Activated T-cell treated with anti-CD3 and anti-CD28 coated beads, Interleukin-2, amount 50 U/mL, for 48 hours (primary cell): Measurements from ENCODE around the gene STIM2.
A peak's percentile ranks its signal among the peaks of the same experiment; 100 is the strongest.
"Not testable (repeated sequence)": the region's sequence is repeated elsewhere in the genome, so short reads cannot be mapped to it uniquely, and the experiment has no call there.

Source experiments
- DNase-seq, 2 experiments: peaks; one replicate each; pipeline ENCODE4 v3.0.0-alpha.2; 2020

The STIM2 gene

GRCh38 chr4:26870576-26871262, 10.1 kb downstream of the STIM2 start:
- no peak for DNase-seq

- DNase-seq = no peak
Measured at GRCh38 chr4:26871611-26872010, 11.0 kb downstream of the STIM2 start.

GRCh38 chr4:26873391-26874026, 12.9 kb downstream of the STIM2 start:
- DNase-seq = peak; percentile 58 to 73

DNA sequence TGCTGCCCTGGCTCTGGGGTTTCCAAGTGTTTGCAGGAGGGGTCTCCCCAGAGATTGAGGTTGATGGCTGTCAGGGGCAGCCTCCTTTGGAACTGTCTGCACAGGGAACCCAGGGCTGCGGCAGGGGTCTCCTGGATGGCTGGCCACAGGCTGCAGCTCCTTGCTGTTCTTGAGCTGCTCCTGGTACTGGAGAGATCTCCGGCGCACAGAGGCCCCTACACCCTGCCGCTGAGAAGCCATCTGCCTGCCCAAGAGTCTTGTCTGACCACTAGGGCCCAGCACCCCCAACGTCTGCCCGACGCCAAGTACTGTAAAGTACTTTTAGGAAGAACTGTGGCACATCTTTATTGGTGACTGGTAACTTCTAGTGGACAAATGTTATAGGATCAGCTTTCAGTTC, 13.5 kb downstream of the STIM2 start:
- DNase-seq = no peak

DNA sequence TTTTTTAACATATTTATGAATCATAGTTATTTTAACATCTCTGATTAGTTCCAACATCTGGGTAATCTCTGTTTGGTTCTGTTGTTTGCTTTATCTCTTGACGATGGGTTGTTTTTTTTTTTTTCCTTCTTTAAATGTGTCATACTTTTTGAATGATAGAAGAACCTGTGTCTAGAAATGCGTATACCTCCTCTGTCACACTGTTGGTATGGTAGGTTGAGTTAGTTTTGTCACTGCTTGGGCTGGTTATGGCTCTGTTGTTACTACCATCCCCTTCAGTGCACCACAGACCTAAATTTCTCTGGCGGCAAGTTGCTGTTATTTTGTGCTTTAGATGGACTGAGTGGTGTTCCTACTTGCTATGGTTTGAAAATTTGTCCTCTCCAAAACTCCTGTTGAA, 16.8 kb downstream of the STIM2 start:
- DNase-seq = no peak

GRCh38 chr4:26877961-26878360, 17.3 kb downstream of the STIM2 start:
- DNase-seq = no peak

DNA sequence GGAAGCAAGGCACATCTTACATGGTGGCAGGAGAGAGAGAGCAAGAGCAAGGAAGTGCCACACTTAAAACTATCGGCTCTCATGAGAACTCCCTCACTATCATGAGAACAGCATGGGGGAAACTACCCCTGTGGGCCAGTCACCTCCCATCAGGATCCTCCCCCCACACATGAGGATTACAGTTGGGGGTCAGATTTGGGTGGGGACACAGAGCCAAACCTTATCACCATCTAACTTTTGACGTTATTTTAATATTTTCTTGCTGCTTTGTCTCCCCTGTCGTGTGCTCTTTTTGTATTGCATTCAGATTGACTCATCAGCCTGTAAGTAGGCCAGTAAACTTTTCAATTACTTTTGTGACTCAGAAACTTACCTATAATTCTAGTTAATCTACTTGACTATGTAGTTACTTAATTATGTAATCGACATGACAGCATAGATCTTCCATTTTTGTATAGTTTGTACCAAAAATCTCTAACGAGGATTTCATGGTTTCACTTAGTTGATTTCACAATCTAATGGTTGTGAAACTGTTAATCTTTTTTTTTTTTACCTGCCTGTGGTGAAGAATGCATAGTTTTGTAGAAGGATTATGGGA, 18.3 kb downstream of the STIM2 start:
- DNase-seq = peak; percentile 54 to 62

DNA sequence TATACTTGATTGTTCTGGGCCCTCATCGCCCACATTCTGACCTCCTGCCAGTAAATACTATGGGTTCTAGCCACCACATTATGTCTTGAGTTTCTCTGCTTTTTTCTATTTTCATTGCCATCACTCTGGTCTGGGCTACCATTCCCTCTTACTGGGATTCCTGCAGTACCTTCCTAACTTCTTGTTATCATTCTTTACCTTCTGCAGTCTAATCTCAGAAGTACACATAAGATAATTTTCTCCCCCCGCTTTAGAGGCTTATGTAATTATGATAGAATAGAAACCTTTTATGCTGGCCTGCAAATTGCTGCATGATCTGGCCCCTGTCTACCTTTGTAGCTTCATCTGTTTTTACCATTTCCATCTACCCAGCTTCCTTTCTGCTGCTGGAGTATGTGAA, 19.2 kb downstream of the STIM2 start:
- no peak for DNase-seq

GRCh38 chr4:26884026-26884425, 23.4 kb downstream of the STIM2 start:
- DNase-seq = no peak

DNA sequence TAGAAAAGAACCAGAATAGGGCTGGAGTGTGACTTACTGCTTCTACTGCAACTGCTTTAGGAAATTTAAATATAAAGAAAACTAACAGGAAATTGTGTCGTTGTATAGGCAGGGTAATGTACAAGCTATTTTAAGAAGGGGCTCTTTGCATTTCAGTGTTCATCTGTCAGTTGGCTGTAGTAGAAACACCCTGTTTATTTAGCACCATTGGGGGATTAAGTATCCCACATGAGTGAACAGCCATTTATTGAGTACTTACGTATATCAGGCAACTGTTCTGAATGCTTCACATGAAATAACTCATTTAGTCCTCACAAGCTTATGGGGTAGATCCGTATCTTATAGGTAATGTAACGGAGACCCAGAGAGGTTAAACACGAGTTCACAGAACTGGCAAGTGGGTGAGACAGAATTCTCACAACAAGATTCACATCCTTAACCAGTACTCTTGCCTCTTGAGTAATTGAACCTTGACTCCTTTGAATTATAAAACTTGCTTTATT, 23.9 kb downstream of the STIM2 start:
- no peak for DNase-seq

DNA sequence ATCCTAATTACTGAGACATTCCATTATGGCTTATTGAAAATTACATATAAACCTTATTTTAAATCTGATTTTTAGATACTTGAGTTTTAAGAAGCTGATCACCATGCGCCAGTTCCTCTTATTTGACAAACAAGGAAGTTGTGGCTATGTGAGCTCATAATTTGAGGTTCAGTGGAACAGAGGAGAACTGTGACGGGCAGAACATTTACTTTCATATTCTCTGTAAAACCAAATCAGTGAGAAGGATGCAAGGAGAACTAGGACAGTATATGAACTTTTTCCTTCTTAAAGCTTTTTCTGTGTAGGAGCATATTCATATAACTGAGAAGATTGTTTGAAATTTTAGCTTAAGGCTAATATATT, 25.3 kb downstream of the STIM2 start:
- no peak for DNase-seq

DNA sequence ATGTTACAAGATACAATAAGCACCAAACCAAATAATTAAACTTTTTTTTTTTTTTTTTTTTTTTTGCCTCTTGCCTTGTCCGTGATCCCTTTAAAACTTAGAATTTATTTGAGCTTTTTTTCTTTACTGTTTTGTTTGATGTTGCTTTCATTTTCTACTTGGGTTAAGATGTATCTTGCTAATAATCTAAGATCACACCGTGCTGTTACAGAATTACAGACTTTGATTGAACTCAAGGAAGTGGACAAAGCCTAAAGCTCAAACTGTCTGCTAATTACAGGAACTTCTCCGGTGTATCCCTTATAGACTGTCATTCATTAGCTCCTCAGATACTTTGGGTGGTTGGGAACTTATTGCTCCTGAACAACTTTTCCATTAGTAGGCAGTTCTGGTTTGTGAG, 26.5 kb downstream of the STIM2 start:
- DNase-seq = no peak

DNA sequence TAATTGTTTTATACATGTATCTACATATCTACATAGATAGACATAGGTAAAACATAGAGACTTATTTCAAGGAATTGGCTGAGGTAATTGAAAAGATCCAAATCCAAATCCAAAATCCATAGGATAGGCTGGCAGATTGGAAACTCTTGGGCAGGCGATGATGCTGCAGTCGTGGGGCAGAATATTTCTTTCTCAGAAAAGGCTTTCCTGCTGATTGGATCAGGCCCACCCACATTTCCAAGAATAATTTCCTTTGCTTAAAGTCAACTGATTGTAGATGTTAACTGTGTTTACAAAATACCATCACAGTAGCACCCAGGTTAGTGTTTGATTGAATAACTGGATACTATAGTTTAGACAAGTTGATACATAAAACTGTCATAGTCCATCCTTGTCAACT, 27.2 kb downstream of the STIM2 start:
- no peak for DNase-seq

DNA sequence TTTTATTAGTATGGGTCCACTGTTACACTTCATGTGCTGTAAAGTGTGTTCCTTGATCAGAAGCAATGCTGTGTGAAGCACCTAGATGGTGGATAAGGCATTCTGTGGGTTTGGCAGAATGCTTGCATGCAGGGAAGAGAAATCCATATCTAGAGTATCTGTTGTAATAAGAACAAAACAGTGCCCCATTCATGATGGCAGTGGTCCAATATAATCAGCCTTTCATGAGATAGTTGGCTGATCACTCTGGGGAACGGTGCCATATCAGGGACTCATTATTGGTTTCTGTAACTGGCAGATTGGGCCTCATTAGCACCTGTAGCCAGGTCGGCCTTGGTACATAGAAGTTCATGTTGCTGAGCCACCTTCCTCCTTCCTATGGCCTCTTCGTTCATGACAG, 28.7 kb downstream of the STIM2 start:
- no peak for DNase-seq

GRCh38 chr4:26891054-26891453, 30.4 kb downstream of the STIM2 start:
- no peak for DNase-seq

DNA sequence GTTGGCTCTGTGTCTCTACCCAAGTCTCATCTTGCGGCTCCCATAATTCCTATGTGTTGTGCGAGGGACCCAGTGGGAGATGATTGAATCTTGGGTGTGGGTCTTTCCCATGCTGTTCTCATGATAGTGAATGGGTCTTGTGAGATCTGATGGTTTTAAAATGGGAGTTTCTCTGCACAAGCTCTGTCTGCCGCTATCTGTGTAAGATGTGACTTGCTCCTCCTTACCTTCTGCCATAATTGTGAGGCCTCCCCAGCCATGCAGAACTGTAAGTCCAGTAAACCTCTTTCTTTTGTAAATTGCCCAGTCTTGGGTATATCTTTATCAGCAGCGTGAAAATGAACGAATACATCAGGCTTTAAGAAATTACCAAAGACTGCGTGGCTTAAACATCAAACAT, 31.2 kb downstream of the STIM2 start:
- DNase-seq = no peak

- DNase-seq = no peak
Measured at GRCh38 chr4:26892480-26893150, 32.0 kb downstream of the STIM2 start.

- no peak for DNase-seq
Measured at GRCh38 chr4:26893491-26893890, 32.9 kb downstream of the STIM2 start.

DNA sequence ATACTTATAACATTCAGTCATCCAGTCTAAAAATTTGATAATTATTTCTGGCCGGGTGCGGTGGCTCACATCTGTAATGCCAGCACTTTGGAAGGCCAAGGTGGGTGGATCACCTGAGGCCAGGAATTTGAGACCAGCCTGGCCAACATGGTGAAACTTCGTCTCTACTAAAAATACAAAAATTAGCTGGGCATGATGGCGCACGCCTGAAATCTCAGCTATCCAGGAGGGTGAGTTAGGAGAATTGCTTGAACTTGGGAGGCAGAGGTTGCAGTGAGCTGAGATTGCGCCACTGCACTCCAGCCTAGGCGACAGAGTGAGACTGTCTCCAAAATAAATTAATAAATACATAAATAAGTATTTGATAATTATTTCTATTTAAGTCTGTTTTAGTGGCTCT, 34.2 kb downstream of the STIM2 start:
- not testable (repeated sequence) for DNase-seq

GRCh38 chr4:26896636-26897035, 36.0 kb downstream of the STIM2 start:
- no peak for DNase-seq

DNA sequence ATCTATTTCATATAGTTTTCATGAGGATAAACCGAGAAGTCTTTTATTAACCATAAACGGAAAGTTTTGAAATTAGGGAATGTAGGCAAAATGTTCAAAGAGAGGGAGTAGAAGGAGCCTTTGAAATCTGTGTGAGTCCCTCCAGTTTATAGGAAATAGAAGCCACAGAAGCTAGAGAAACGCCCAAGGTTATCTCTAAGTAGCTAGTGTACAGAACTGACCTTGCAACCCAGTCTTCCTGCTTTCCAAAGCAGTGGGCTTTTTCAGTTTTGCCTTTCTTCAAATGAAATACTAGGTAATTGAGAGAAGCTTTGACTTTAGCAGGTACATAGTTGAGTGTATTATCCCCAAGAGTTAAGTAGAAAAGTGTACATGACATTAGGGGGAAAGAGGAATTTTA, 39.4 kb downstream of the STIM2 start:
- no peak for DNase-seq

- no peak for DNase-seq
Measured at GRCh38 chr4:26900765-26901164, 40.1 kb downstream of the STIM2 start.

- no peak for DNase-seq
Measured at GRCh38 chr4:26905172-26905571, 44.5 kb downstream of the STIM2 start.
